ENCODE measurements around the gene PHLDA2. TPM values are rescaled to one million over a fixed set of nuclear protein-coding genes. Genes with fewer than 3 reads are reported as not detected.

The PHLDA2 gene
- total and polyA plus RNA-seq, 2 donors from 2014 or later: 9.0 to 19.7 TPM

GRCh38 chr11:2898366-2899079 lies 30.7 kb downstream of the PHLDA2 start:
- peaks cover 0 to 21% (median 14%) of the 10 kb centered on the region in 3 donors for H3K4me1 ChIP-seq (ENCODE audit: control insufficient read depth in 2 of 3, insufficient read depth in 2 of 3, low read depth in 1 of 3, low read length in 3 of 3)
- peak overlapping the region; percentile 53 to 96 for H3K27ac ChIP-seq (ENCODE audit: low read depth in 2 of 2, low read length in 2 of 2)
- H3K4me3 ChIP-seq (ENCODE audit: low read length in 3 of 3): no peak overlapping the region
- DNase-seq (peak in 1 of 5 donors; percentile 93), FAIRE-seq (no peak)
- H3K36me3 ChIP-seq (ENCODE audit: control insufficient read depth in 2 of 3, insufficient read depth in 3 of 3, low read length in 3 of 3): no peaks in the 10 kb centered on the region
- H3K9me3 ChIP-seq (ENCODE audit: control insufficient read depth in 2 of 3, insufficient read depth in 1 of 3, low read length in 3 of 3): no peaks in the 10 kb centered on the region
- no peak for TF ChIP-seq CTCF (IDR thresholded peaks at IDR 0.05; ENCODE audit: borderline replicate concordance, extremely low read depth, insufficient read depth)
- H3K9ac ChIP-seq (ENCODE audit: low read length in 3 of 3): no peak overlapping the region
- intact Hi-C loops (cut with DNase I): no loop called here
- no peaks in the 10 kb centered on the region for H3K27me3 ChIP-seq (ENCODE audit: control insufficient read depth, insufficient read depth, low read length)

GRCh38 chr11:2897048-2897447 lies 32.2 kb downstream of the PHLDA2 start:
- H3K9me3 ChIP-seq (ENCODE audit: control insufficient read depth in 2 of 3, insufficient read depth in 1 of 3, low read length in 3 of 3): no peaks in the 10 kb centered on the region
- intact Hi-C loops (cut with DNase I): no loop called here
- peaks cover 0 to 22% (median 3%) of the 10 kb centered on the region in 3 donors for H3K4me1 ChIP-seq (ENCODE audit: control insufficient read depth in 2 of 3, insufficient read depth in 2 of 3, low read depth in 1 of 3, low read length in 3 of 3)

GRCh38 chr11:2896047-2896446 lies 33.2 kb downstream of the PHLDA2 start:
- Histone ChIP-seq H3K9me3 (ENCODE audit: control insufficient read depth in 2 of 3, insufficient read depth in 1 of 3, low read length in 3 of 3) (no peaks in the 10 kb centered on the region), H3K4me1 (ENCODE audit: control insufficient read depth in 2 of 3, insufficient read depth in 2 of 3, low read depth in 1 of 3, low read length in 3 of 3) (peaks cover 0 to 25% (median 9%) of the 10 kb centered on the region in 3 donors), H3K4me3 (ENCODE audit: low read length in 3 of 3) (no peak overlapping the region), H3K27ac (ENCODE audit: low read depth in 2 of 2, low read length in 2 of 2) (no peak overlapping the region), H3K27me3 (ENCODE audit: control insufficient read depth, insufficient read depth, low read length) (no peaks in the 10 kb centered on the region), H3K9ac (ENCODE audit: low read length in 3 of 3) (no peak overlapping the region), H3K36me3 (ENCODE audit: control insufficient read depth in 2 of 3, insufficient read depth in 3 of 3, low read length in 3 of 3) (no peaks in the 10 kb centered on the region)
- FAIRE-seq (no peak), DNase-seq (no peak)
- no peak for TF ChIP-seq CTCF (IDR thresholded peaks at IDR 0.05; ENCODE audit: borderline replicate concordance, extremely low read depth, insufficient read depth)
- intact Hi-C loops (cut with DNase I): no loop called here

More at GRCh38 chr11:2897048-2897447, 32.2 kb downstream of the PHLDA2 start:
- FAIRE-seq: no peak
- no peak for DNase-seq
- Histone ChIP-seq H3K27me3 (ENCODE audit: control insufficient read depth, insufficient read depth, low read length) (no peaks in the 10 kb centered on the region), H3K9ac (ENCODE audit: low read length in 3 of 3) (no peak overlapping the region), H3K36me3 (ENCODE audit: control insufficient read depth in 2 of 3, insufficient read depth in 3 of 3, low read length in 3 of 3) (no peaks in the 10 kb centered on the region), H3K27ac (ENCODE audit: low read depth in 2 of 2, low read length in 2 of 2) (no peak overlapping the region), H3K4me3 (ENCODE audit: low read length in 3 of 3) (no peak overlapping the region)
- no peak for TF ChIP-seq CTCF (IDR thresholded peaks at IDR 0.05; ENCODE audit: borderline replicate concordance, extremely low read depth, insufficient read depth)
